ENCODE measurements around the gene RFC2.

The RFC2 gene

GRCh38 chr7:74190259-74190658 lies 63.9 kb downstream of the RFC2 start:
- DNase-seq (ENCODE audit: low read depth) = no peak

GRCh38 chr7:74187915-74188675 lies 66.1 kb downstream of the RFC2 start:
- peak; percentile 38 for DNase-seq (ENCODE audit: low read depth)

GRCh38 chr7:74185636-74186035 lies 68.6 kb downstream of the RFC2 start:
- DNase-seq (ENCODE audit: low read depth) = no peak

GRCh38 chr7:74185016-74185415 lies 69.2 kb downstream of the RFC2 start:
- no peak for DNase-seq (ENCODE audit: low read depth)

- DNase-seq (ENCODE audit: low read depth) = no peak
Observed at GRCh38 chr7:74183653-74184450, 70.3 kb downstream of the RFC2 start.

GRCh38 chr7:74183142-74183541 lies 71.1 kb downstream of the RFC2 start:
- no peak for DNase-seq (ENCODE audit: low read depth)

GRCh38 chr7:74182453-74183090 lies 71.6 kb downstream of the RFC2 start:
- no peak for DNase-seq (ENCODE audit: low read depth)

- DNase-seq (ENCODE audit: low read depth) = no peak
Observed at GRCh38 chr7:74181821-74182220, 72.4 kb downstream of the RFC2 start.

Data from stromal cell of bone marrow (primary cell).